Left lung (tissue), 10 donors: Measurements from ENCODE around the gene WNT9A. TPM values are rescaled to one million over a fixed set of nuclear protein-coding genes. Genes with fewer than 3 reads are reported as not detected.
"Not testable (repeated sequence)": the region's sequence is repeated elsewhere in the genome, so short reads cannot be mapped to it uniquely, and the experiment has no call there.

Experiments
- ATAC-seq: fragments of 200-7000 bp; cut with Tn5 transposase; one replicate; pipeline ENCODE4 v1.9.1; 2020; ENCODE audit warnings: moderate library complexity
- DNase-seq, 4 donors: peaks; one replicate each; pipeline ENCODE4 v3.0.0-alpha.2; 2013 to 2020
- H3K27ac ChIP-seq, 2 donors: fragments of 200-600 bp; sonication (generic) in 1 of 2; one replicate each; pipeline versions ENCODE4 v1.5.0 to v1.8.0; 2020 to 2021
- H3K27me3 ChIP-seq, 2 donors: fragments of 200-600 bp; sonication (generic) in 1 of 2; one replicate each; pipeline versions ENCODE4 v1.5.0 to v1.8.0; 2020 to 2021
- H3K36me3 ChIP-seq, 2 donors: fragments of 200-600 bp; sonication (generic) in 1 of 2; one replicate each; pipeline versions ENCODE4 v1.5.0 to v1.8.0; 2020 to 2021
- H3K4me1 ChIP-seq, 2 donors: fragments of 200-600 bp; one replicate each; pipeline ENCODE4 v1.8.0; 2021
- H3K4me3 ChIP-seq, 2 donors: fragments of 200-600 bp; sonication (generic) in 1 of 2; one replicate each; pipeline versions ENCODE4 v1.5.0 to v1.8.0; 2020 to 2021; ENCODE audit warnings: mild to moderate bottlenecking in 1 of 2
- H3K9me3 ChIP-seq, 2 donors: fragments of 200-600 bp; sonication (generic) in 1 of 2; one replicate each; pipeline versions ENCODE4 v1.5.0 to v1.8.0; 2020 to 2021
- intact Hi-C, 2 donors: fragments of 100-400 bp; cut with DNase I; formaldehyde crosslinking; loops; one replicate each; pipeline versions ENCODE4 v1.11.2 to v1.14.2; 2022
- polyA plus RNA-seq, 6 donors: library from polyadenylated mRNA; unstranded; fragments of 120-200 nt; gene quantifications; one replicate each; pipeline ENCODE4 v1.2.1, GENCODE V29; 2013; ENCODE audit not compliant: insufficient read length in 6 of 6
- total RNA-seq, 2 donors: library from RNA; stranded (reverse); fragmentation: NEBNext Ultra II Directional; extraction: Animal tissue kit (Norgen Biotek cat#: 25700); gene quantifications; one replicate each; pipeline ENCODE4 v1.2.1, GENCODE V29; 2021
- TF ChIP-seq, protein P1 (sequence below), 2 donors: fragments of 200-600 bp; sonication (generic) in 1 of 2; IDR thresholded peaks; one replicate each; pipeline versions ENCODE4 v1.5.0 to v1.8.0; 2021; ENCODE audit warnings: antibody characterized with exemption in 2 of 2
- donor health status: DM: no; HTN: yes; CAD: no.
- donor health status: DM: no; HTN: no; CAD: no.

WNT9A gene
- total and polyA plus RNA-seq, 8 donors, result 2.1 to 8.5 (median 2.9) TPM

DNA sequence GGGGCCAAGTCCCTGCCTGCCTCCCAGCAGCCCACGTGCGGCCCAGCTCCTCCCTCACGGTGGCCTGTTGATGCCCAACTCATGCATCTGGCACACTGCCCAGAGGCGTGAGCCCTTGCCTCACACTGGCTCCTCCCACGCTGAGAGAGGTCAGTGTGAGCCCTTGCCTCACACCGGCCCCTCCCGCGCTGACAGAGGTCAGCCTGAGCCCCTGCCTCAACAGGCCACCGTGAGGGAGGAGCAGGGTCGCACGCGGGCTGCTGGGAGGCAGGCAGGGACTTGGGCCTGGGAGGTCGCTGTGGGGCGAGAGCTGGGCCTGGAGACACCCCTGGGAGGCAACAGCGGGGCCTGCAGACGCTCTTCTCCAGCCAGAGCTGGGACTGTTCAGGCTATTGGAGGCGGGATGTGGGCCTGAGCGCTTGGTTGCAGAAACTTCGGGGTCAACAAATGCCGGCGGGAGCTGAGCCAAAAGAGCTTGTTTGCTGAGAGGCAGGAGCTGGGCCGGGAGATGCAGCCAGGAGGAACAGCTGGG is 25.2 kb upstream of the WNT9A start:
- H3K4me1 ChIP-seq, intact Hi-C loops, ATAC-seq, H3K36me3 ChIP-seq, H3K27me3 ChIP-seq, H3K27ac ChIP-seq, H3K9me3 ChIP-seq, H3K4me3 ChIP-seq: not testable (repeated sequence)
- DNase-seq, result peak in 3 of 4 donors; percentile 15 to 58 (median 53)

DNA sequence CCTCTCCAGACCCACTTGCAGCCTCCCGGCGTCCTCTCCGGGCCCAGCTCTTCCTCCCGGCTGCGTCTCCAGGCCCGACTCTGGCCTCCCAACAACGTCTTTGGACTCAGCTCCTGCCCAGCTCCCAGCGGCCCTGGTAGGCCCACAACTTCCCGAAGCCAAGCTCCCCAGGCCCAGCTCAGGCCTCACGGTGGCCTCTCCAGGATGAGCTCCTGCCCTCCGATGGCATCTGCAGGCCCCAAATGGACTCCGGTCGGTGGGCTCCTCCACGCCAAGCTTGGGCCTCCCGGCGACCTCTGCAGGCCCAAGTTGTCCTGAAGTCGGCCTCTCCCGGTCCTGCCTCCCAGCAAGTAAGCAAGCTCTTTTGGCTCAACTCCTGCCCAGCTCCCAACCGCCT is 24.5 kb upstream of the WNT9A start:
- intact Hi-C loops, result not testable (repeated sequence)

DNA sequence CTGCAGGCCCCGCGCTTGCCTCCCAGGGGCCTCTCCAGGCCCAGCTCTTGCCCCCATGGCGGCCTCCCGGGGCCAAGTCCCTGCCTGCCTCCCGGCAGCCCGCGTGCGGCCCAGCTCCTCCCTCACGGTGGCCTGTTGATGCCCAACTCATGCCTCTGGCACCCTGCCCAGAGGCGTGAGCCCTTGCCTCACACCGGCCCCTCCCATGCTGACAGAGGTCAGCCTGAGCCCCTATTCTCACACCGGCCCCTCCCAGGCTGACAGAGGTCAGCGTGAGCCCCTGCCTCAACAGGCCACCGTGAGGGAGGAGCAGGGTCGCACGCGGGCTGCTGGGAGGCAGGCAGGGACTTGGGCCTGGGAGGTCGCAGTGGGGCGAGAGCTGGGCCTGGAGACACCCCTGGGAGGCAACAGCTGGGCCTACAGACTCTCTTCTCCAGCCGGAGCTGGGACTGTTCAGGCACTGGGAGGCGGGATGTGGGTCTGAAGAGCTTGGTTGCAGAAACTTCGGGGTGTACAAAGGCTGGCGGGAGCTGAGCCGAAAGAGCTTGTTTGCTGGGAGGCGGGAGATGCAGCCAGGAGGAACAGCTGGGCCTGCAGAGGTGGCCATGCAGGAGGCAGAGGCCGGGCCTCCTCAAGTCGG is 24.0 kb upstream of the WNT9A start:
- H3K36me3 ChIP-seq, H3K27me3 ChIP-seq, H3K4me3 ChIP-seq, ATAC-seq, H3K9me3 ChIP-seq, intact Hi-C loops, H3K4me1 ChIP-seq, H3K27ac ChIP-seq: not testable (repeated sequence)
- peak in 1 of 4 donors; percentile 47 for DNase-seq

More for the DNA sequence above, 24.5 kb upstream of the WNT9A start:
- not testable (repeated sequence) for H3K9me3 ChIP-seq, H3K36me3 ChIP-seq, ATAC-seq, H3K4me1 ChIP-seq, H3K27ac ChIP-seq, H3K4me3 ChIP-seq, H3K27me3 ChIP-seq
- DNase-seq, result peak in 1 of 4 donors; percentile 49

DNA sequence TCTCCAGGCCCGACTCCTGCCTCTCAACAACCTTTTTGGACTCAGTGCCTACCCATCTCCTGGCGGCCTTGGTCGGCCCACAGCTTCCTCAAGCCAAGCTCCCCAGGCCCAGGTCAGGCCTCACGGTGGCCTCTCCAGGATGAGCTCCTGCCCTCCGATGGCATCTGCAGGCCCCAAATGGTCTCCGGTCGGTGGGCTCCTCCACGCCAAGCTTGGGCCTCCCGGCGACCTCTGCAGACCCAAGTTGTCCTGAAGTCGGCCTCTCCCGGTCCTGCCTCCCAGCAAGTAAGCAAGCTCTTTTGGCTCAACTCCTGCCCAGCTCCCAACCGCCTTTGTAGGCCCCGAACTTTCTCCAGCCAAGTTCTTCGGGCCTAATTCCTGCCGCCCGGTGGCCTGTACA is 23.5 kb upstream of the WNT9A start:
- intact Hi-C loops, H3K4me3 ChIP-seq: not testable (repeated sequence)

DNA sequence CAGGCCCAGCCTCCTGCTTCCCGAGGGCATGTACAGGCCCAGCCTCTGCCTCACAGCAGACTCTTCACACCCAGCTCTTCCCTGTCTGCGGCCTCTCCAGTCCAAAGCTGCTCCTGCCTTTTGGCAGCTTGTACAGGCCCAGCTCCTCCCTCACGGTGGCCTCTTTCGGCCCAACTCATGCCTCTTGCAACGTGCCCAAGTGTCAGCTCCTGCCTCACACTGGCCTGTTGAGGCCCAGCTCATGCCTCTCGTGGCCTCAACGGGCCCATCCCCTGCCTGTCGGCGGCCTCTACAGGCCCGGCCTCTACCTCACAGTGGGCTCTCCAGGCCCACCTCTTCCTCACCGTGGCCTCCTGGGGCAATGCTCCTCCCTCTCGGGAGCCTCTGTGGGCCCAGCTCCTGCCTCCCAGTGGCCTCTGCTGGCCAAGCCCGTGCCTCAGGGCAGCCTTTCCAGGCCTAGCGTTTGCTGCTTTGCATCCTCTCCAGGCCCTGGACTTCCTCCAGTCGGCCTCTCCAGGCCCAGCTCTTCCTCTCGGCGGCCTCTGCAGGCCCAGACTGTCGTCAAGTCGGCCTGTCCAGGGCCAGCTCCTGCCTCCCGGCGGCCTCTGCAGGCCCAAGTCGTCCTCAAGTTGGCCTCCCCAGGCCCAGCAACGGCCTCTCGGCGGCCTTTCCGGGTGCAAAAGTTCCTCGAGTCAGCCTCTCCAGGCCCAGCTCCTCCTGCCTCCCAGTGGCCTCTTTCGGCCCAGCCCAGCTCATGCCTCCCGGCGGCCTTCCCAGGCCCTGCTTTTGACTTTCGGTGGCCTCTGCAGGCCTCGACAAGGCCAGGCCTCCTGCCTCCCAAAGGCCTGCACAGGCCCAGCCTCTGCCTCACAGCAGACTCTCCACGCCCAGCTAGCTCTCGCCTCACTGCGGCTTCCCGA is 22.6 kb upstream of the WNT9A start:
- H3K36me3 ChIP-seq, intact Hi-C loops, ATAC-seq, H3K4me3 ChIP-seq, H3K4me1 ChIP-seq, H3K27ac ChIP-seq, H3K27me3 ChIP-seq, H3K9me3 ChIP-seq: not testable (repeated sequence)
- DNase-seq, result peak in 1 of 4 donors; percentile 51

More for the DNA sequence above, 23.5 kb upstream of the WNT9A start:
- not testable (repeated sequence) for H3K27ac ChIP-seq, H3K4me1 ChIP-seq, H3K9me3 ChIP-seq, ATAC-seq, H3K27me3 ChIP-seq, H3K36me3 ChIP-seq, DNase-seq

DNA sequence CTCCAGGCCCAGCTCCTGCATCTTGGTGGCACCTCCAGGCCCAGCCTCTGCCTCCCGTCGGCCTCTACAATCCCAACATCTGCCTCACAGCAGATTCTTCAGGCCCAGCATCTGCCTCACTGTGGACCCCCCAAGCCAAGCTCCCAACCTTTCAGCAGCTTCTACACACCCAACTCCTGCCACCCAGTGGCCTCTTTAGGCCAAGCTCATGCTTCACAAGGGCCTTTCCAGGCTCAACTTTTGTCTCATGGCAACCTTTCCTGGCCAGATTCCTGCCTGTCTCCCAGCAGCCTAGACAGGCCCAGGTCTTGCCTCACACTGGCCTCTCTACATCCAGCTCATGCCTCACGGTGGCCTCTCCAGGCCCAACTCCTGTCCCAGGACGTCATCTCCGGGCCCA is 20.1 kb upstream of the WNT9A start:
- DNase-seq, H3K9me3 ChIP-seq, H3K27ac ChIP-seq, H3K36me3 ChIP-seq, H3K4me1 ChIP-seq, ATAC-seq, H3K27me3 ChIP-seq, intact Hi-C loops, H3K4me3 ChIP-seq: not testable (repeated sequence)

DNA sequence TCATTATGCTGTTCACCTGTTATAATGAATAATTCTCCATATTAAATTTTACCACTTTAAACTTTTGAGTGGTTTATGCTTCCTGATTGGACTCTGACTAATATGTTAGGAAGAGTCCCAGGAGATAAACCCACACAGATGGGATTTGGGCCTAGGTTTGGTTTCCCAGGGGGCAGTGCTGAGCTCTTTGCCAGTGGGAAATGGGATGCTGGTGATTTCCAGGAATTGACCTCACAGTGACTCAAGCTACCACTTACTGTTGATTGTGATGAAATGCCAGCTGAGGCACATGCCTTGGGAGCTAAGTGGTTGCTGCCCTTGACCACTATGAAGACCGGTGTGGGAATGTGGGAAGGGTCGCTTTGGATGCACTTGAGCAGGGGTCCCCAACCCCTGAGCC is 19.0 kb upstream of the WNT9A start:
- intact Hi-C loops, H3K4me1 ChIP-seq, H3K36me3 ChIP-seq, H3K4me3 ChIP-seq, DNase-seq, ATAC-seq, H3K27ac ChIP-seq, H3K9me3 ChIP-seq, H3K27me3 ChIP-seq: not testable (repeated sequence)

DNA sequence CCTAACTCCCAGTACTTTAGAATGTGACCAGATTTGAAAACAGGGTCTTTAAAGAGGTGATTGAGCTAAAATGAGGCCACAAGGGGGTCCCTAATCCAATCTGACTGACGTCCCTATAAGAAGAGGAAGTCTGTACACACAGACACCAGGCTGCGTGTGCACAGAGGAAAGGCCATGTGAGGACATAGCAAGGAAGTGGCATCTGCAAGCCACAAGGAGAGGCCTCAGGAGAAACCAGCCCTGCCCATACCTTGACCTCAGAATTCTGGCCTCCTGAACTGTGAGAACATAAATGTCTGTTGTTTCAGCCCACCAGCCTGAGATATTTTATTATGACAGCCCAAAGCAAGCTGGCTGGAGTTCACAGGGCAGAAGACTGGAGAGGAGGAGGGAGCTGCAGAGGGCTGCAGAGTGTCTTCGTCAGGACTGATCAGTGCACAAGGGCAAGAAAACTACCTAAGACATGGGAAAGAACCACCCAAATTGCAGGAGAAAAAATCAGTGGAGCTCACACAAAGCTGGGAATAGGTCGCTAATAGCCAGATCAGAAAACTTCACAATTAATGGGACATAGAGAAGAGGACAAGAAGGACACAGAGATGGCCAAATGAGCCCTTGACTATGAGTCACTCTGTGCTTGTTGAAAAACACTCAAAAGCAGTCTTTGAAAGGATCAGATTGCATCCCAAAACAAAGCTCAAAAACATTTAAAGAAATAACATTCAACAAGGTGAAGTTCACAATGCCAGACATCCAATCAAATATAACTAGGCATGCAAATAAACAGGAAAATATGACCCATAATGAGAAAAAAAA is 14.1 kb upstream of the WNT9A start:
- no peaks in the 10 kb centered on the region for H3K36me3 ChIP-seq
- TF ChIP-seq, protein P1, sequence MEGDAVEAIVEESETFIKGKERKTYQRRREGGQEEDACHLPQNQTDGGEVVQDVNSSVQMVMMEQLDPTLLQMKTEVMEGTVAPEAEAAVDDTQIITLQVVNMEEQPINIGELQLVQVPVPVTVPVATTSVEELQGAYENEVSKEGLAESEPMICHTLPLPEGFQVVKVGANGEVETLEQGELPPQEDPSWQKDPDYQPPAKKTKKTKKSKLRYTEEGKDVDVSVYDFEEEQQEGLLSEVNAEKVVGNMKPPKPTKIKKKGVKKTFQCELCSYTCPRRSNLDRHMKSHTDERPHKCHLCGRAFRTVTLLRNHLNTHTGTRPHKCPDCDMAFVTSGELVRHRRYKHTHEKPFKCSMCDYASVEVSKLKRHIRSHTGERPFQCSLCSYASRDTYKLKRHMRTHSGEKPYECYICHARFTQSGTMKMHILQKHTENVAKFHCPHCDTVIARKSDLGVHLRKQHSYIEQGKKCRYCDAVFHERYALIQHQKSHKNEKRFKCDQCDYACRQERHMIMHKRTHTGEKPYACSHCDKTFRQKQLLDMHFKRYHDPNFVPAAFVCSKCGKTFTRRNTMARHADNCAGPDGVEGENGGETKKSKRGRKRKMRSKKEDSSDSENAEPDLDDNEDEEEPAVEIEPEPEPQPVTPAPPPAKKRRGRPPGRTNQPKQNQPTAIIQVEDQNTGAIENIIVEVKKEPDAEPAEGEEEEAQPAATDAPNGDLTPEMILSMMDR (IDR thresholded peaks at IDR 0.05), result no peak
- peaks cover 3 to 15% of the 10 kb centered on the region in 2 donors for H3K27me3 ChIP-seq
- no peaks in the 10 kb centered on the region for H3K4me1 ChIP-seq
- ATAC-seq (no peak), DNase-seq (peak in 1 of 4 donors; percentile 1)
- intact Hi-C loops, result no loop called here
- H3K9me3 ChIP-seq, result no peaks in the 10 kb centered on the region
- no peak overlapping the region for H3K27ac ChIP-seq
- H3K4me3 ChIP-seq, result no peak overlapping the region
